Measurements from ENCODE around the gene TMEM52. TPM values are rescaled to one million over a fixed set of nuclear protein-coding genes. Genes with fewer than 3 reads are reported as not detected.

TMEM52 gene
- total and polyA plus RNA-seq, 2 donors (not counting 3 experiments of a cell fraction or from before 2014, with no cell fraction given): 1.6 to 1.7 TPM

DNA sequence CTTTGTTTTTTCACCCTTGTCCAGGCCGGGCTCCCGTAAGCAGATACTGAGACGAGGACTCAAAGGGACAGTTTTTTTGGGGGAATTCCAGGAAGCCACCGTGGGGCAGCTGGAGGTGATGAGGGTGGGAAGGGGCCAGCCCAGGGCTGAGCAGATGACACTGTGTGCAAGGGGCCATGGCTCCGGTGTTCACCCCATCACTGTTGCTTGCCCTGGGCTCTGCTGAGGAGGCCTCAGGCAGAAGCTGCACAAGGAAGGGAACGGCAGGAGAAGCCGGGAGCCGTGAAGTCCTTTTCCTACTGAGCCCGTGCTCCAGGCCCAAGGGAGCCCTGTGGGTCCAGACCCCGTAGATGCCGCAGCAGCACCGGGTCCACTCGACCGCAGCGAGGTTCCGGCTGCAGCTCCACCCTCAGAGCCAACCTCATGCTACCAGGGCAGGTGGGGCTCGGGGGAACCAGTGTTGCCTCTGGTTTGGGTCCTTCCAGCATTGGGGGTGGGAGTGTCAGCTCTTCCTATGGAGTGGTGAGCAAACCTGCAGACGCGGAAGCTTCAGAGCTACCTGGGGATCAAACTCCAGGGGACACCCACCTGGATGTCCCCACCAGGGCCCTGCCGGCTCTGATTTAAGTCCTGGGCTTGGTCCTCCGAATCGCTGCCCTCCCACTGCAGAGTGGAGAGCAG, 8.3 kb downstream of the TMEM52 start:
- dilution Hi-C loops (cut with MboI; ENCODE audit: extremely low pct_ligation_motif_present, low sequenced_read_pairs): no loop called here
- intact Hi-C loops (cut with micrococcal nuclease): loop anchor here (10.0 kb wide), 1 partner anchor 224 kb away; no protein-coding TSS in a partner anchor
- Histone ChIP-seq H3K27me3 (ENCODE audit: control insufficient read depth in 2 of 2, insufficient read depth in 2 of 2, low read length in 2 of 2) (no peaks in the 10 kb centered on the region), H3K9ac (replicated peaks; ENCODE audit: extremely low read depth, insufficient read depth, low read length) (no peak overlapping the region), H2AFZ (ENCODE audit: low read depth, low read length) (no peak overlapping the region), H3K9me3 (replicated peaks; ENCODE audit: control insufficient read depth, insufficient read depth, low read length) (no peaks in the 10 kb centered on the region), H3K79me2 (ENCODE audit: control insufficient read depth, insufficient read depth, low read length) (peaks cover 3% of the 10 kb centered on the region), H3K4me2 (ENCODE audit: insufficient read depth, low read length) (no peak overlapping the region), H3K4me1 (ENCODE audit: control insufficient read depth, extremely low read depth, insufficient read depth, low read length) (peaks cover 11% of the 10 kb centered on the region), H3K9me1 (replicated peaks; ENCODE audit: control insufficient read depth, extremely low read depth, insufficient read depth, low read length) (no peaks in the 10 kb centered on the region), H3K36me3 (ENCODE audit: control insufficient read depth in 2 of 2, extremely low read depth in 1 of 2, insufficient read depth in 2 of 2, low read length in 2 of 2) (no peaks in the 10 kb centered on the region), H3K4me3 (replicated peaks in 1 of 3; ENCODE audit: insufficient read depth in 1 of 3, low read depth in 1 of 3, low read length in 3 of 3) (no peak overlapping the region), H4K20me1 (replicated peaks; ENCODE audit: control insufficient read depth, extremely low read depth, insufficient read depth, low read length) (no peaks in the 10 kb centered on the region), H3K27ac (ENCODE audit: insufficient read depth, low read depth, low read length) (no peak overlapping the region)
- ChIA-PET CTCF (interaction anchor here (2.8 kb wide), 1 partner anchor 134 kb away, joined by 16 read pairs; no protein-coding TSS in a partner anchor), POLR2A (no interaction called here)
- TF ChIP-seq GATA2 (IDR thresholded peaks at IDR 0.05; ENCODE audit: insufficient read depth, insufficient read length, low read depth, low read length) (no peak), FOS (IDR thresholded peaks at IDR 0.05; ENCODE audit: borderline replicate concordance, insufficient read depth, low read length) (no peak)
- BruUV-seq (replicated peaks): no TSS peak
- no peak for FAIRE-seq
- DNase-seq (ENCODE audit: low read depth, low spot score): no peak

DNA sequence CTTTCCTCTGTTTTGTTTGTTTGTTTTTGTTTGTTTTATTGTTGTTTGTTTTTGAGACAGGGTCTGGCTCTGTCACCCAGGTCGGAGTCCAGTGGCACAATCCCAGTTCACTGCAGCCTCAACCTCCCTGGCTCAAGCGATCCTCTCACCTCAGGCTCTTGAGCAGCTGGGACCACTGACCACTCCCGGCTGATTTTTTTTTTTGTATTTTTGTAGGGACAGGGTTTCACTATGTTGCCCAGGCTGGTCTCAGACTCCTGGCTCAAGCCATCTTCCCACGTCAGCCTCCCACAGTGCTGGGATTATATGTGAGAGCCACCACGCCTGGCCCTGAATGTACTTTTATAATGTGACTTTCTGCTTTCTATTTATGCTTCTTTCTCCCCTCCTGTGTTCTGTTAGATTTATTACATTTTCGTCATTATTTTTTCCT, 9.0 kb downstream of the TMEM52 start:
- no peaks in the 10 kb centered on the region for H3K9me1 ChIP-seq (replicated peaks; ENCODE audit: control insufficient read depth, extremely low read depth, insufficient read depth, low read length)
- no peaks in the 10 kb centered on the region for H3K27me3 ChIP-seq (ENCODE audit: control insufficient read depth in 2 of 2, insufficient read depth in 2 of 2, low read length in 2 of 2)
- H3K9ac ChIP-seq (replicated peaks; ENCODE audit: extremely low read depth, insufficient read depth, low read length): no peak overlapping the region
- no peak overlapping the region for H3K27ac ChIP-seq (ENCODE audit: insufficient read depth, low read depth, low read length)
- peaks cover 11% of the 10 kb centered on the region for H3K4me1 ChIP-seq (ENCODE audit: control insufficient read depth, extremely low read depth, insufficient read depth, low read length)
- H3K4me2 ChIP-seq (ENCODE audit: insufficient read depth, low read length): peak overlapping the region; percentile 59
- intact Hi-C loops (cut with micrococcal nuclease): loop anchor here (10.0 kb wide), 1 partner anchor 225 kb away; no protein-coding TSS in a partner anchor
- no peaks in the 10 kb centered on the region for H3K36me3 ChIP-seq (ENCODE audit: control insufficient read depth in 2 of 2, extremely low read depth in 1 of 2, insufficient read depth in 2 of 2, low read length in 2 of 2)
- ChIA-PET CTCF (interaction anchor here (0.8 to 2.8 kb wide), 3 partner anchors 11 to 135 kb away, joined by 3 to 16 read pairs (median 3); no protein-coding TSS in a partner anchor), POLR2A (no interaction called here)
- DNase-seq (ENCODE audit: low read depth, low spot score): no peak
- TF ChIP-seq FOS (IDR thresholded peaks at IDR 0.05; ENCODE audit: borderline replicate concordance, insufficient read depth, low read length) (no peak), JUN (IDR thresholded peaks at IDR 0.05; ENCODE audit: borderline replicate concordance, insufficient read depth, insufficient read length, low read depth) (no peak), GATA2 (IDR thresholded peaks at IDR 0.05; ENCODE audit: insufficient read depth, insufficient read length, low read depth, low read length) (no peak), EZH2 (IDR thresholded peaks at IDR 0.05; ENCODE audit: borderline replicate concordance, low read depth, low read length, severe bottlenecking) (no peak)
- TF ChIP-seq, protein P1, sequence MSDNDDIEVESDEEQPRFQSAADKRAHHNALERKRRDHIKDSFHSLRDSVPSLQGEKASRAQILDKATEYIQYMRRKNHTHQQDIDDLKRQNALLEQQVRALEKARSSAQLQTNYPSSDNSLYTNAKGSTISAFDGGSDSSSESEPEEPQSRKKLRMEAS (IDR thresholded peaks at IDR 0.05; ENCODE audit: insufficient read depth, insufficient read length): no peak
- TF ChIP-seq, protein P2, sequence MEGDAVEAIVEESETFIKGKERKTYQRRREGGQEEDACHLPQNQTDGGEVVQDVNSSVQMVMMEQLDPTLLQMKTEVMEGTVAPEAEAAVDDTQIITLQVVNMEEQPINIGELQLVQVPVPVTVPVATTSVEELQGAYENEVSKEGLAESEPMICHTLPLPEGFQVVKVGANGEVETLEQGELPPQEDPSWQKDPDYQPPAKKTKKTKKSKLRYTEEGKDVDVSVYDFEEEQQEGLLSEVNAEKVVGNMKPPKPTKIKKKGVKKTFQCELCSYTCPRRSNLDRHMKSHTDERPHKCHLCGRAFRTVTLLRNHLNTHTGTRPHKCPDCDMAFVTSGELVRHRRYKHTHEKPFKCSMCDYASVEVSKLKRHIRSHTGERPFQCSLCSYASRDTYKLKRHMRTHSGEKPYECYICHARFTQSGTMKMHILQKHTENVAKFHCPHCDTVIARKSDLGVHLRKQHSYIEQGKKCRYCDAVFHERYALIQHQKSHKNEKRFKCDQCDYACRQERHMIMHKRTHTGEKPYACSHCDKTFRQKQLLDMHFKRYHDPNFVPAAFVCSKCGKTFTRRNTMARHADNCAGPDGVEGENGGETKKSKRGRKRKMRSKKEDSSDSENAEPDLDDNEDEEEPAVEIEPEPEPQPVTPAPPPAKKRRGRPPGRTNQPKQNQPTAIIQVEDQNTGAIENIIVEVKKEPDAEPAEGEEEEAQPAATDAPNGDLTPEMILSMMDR (IDR thresholded peaks at IDR 0.05; ENCODE audit: extremely low read depth in 1 of 2, insufficient read depth in 1 of 2, low read depth in 1 of 2, low read length in 2 of 2): no peak
- H3K9me3 ChIP-seq (replicated peaks; ENCODE audit: control insufficient read depth, insufficient read depth, low read length): no peaks in the 10 kb centered on the region
- H3K79me2 ChIP-seq (ENCODE audit: control insufficient read depth, insufficient read depth, low read length): peaks cover 3% of the 10 kb centered on the region
- peak overlapping the region in 1 of 3 experiments; percentile 48 for H3K4me3 ChIP-seq (replicated peaks in 1 of 3; ENCODE audit: insufficient read depth in 1 of 3, low read depth in 1 of 3, low read length in 3 of 3)
- BruUV-seq (replicated peaks): no TSS peak
- H2AFZ ChIP-seq (ENCODE audit: low read depth, low read length): no peak overlapping the region
- H4K20me1 ChIP-seq (replicated peaks; ENCODE audit: control insufficient read depth, extremely low read depth, insufficient read depth, low read length): no peaks in the 10 kb centered on the region
- dilution Hi-C loops (cut with MboI; ENCODE audit: extremely low pct_ligation_motif_present, low sequenced_read_pairs): no loop called here
- FAIRE-seq: no peak
